Stomach (tissue), 4 donors: ENCODE results near the gene KIF3B.
"Not testable (repeated sequence)": the region's sequence is repeated elsewhere in the genome, so short reads cannot be mapped to it uniquely, and the experiment has no call there.

Experiments used
- POLR2A ChIP-seq, 4 donors: fragments of 450-650 bp; IDR thresholded peaks; one replicate each; pipeline ENCODE4 v1.6.1; 2016; ENCODE audit warnings: antibody characterized with exemption in 4 of 4, control low read depth in 2 of 4, mild to moderate bottlenecking in 1 of 4, moderate library complexity in 1 of 4
- POLR2AphosphoS5 ChIP-seq, 3 donors: sonication (generic); formaldehyde crosslinking; IDR thresholded peaks; one replicate each; pipeline ENCODE4 v1.6.1; 2016; ENCODE audit warnings: antibody characterized with exemption in 3 of 3
- TF ChIP-seq, protein P1 (sequence below), 7 experiments: fragments of 450-650 bp in 4 of 7; fragments of 200-600 bp in 3 of 7; sonication (generic) in 3 of 7; IDR thresholded peaks; one replicate each; pipeline ENCODE4 v1.5.1; 2016 to 2019; ENCODE audit warnings: antibody characterized with exemption in 7 of 7, control low read depth in 2 of 7, mild to moderate bottlenecking in 1 of 7

DNA sequence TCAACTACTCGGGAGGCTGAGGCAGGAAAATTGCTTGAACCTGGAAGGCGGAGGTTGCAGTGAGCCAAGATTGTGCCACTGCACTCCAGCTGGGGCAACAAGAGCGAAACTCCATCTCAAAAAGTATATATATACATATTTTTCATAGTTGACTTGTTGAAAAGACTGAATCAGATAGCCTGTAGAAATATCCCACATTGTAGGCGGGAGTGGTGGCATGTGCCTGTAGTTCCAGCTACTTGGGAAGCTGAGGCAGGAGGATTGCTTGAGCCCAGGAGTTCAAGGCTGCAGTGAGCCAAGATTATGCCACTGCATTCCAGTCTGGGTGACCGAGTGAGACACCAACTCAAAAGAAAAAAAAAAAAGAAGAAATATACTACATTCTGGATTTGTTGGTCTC is 46.3 kb downstream of the KIF3B start:
- TF ChIP-seq, protein P1, sequence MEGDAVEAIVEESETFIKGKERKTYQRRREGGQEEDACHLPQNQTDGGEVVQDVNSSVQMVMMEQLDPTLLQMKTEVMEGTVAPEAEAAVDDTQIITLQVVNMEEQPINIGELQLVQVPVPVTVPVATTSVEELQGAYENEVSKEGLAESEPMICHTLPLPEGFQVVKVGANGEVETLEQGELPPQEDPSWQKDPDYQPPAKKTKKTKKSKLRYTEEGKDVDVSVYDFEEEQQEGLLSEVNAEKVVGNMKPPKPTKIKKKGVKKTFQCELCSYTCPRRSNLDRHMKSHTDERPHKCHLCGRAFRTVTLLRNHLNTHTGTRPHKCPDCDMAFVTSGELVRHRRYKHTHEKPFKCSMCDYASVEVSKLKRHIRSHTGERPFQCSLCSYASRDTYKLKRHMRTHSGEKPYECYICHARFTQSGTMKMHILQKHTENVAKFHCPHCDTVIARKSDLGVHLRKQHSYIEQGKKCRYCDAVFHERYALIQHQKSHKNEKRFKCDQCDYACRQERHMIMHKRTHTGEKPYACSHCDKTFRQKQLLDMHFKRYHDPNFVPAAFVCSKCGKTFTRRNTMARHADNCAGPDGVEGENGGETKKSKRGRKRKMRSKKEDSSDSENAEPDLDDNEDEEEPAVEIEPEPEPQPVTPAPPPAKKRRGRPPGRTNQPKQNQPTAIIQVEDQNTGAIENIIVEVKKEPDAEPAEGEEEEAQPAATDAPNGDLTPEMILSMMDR (IDR thresholded peaks at IDR 0.05) = not testable (repeated sequence)
- TF ChIP-seq POLR2AphosphoS5, POLR2A (IDR thresholded peaks at IDR 0.05): not testable (repeated sequence)
